GM21515 (cell line): ENCODE data around the gene NAV3.
A peak's percentile ranks its signal among the peaks of the same experiment; 100 is the strongest.

ENCODE experiments used
- ATAC-seq: cut with Tn5 transposase; IDR thresholded peaks from one replicate; pipeline ENCODE4 v1.9.1; 2021; ENCODE audit not compliant: unreplicated experiment

Gene NAV3

GRCh38 chr12:77845831-77846230, 15.1 kb downstream of the NAV3 start:
- no peak for ATAC-seq

DNA sequence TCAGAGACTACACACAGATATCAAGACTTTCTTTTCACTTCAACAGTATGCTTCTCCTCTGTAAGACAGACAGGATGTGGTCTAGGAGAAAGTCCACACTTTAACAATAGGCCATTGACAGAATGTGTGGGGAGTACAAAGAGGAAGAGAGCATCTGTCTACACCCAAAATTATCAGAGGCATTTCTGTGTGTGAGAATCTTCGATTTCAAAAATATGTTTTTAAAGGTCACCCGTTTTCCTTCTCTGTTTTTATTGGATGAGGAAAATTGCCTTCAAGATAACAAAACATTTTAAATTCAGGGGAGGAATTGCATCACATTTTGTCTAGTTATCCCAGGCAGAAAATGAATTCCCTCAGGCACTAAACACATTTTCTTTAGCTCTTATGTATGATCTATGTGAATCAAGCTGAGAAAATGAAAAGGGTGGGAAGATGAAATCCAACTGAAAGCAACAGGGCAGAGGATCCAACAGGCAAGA, 16.4 kb downstream of the NAV3 start:
- ATAC-seq: peak; percentile 99

- ATAC-seq: no peak
These were observed 17.2 kb downstream of the NAV3 start for GRCh38 chr12:77847680-77848431.

DNA sequence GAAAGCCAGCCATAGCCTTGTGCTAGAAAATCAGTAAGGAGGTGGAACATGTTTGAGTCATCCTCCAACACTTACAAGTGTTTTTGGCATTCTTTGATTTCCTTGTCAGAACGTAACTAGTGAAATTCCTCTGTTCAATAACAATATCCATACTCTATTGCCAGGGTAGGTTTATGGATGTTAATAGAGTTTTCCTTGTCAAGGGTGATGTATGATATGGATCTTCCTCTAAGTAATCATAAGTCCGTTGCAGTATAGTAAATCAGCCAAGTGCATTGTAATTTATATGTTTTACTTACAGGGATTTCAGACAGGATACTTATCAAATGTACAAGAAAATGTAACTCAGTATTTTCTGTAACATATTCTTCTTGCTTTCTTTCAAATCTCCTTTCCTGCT, 19.4 kb downstream of the NAV3 start:
- no peak for ATAC-seq

GRCh38 chr12:77850698-77851097, 20.0 kb downstream of the NAV3 start:
- ATAC-seq: no peak

- no peak for ATAC-seq
These were observed 24.9 kb downstream of the NAV3 start for GRCh38 chr12:77855548-77855947.

GRCh38 chr12:77861317-77861716, 30.6 kb downstream of the NAV3 start:
- no peak for ATAC-seq

DNA sequence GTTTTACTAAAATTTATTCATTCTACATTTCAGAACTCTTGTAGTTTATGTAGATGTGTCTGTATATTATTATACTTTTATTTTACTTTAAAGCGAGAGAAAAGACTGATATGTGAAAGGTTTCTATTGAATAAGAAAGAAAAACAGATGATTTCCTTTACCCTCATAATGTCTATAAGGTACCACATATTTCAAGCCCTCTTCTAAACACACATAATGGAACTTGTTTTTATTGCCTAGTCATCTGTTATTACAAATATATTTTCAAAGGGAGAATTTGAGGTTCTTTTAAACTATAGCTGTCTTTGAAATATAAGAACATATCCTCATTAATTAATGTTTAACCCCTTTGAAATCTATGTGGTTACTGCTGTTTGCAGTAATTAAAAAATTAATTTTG, 34.5 kb downstream of the NAV3 start:
- no peak for ATAC-seq

GRCh38 chr12:77878901-77879300, 48.2 kb downstream of the NAV3 start:
- ATAC-seq: no peak

DNA sequence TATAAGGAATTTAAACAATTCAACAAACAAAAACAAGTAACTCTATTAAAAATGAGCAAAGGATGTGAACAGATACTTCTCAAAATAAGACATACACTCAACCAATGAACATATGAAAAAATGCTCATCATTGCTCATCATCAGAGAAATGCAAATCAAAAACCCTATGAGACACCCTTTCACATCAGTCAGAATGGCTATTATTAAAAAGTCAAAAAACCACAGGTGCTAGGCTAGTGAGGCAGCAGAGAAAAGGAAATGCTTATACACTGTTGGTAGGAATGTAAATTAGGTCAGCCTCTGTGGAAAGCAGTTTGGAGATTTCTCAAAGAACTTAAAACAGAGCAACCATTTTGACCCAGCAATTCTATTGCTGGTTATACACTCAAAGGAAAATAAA, 52.0 kb downstream of the NAV3 start:
- no peak for ATAC-seq

DNA sequence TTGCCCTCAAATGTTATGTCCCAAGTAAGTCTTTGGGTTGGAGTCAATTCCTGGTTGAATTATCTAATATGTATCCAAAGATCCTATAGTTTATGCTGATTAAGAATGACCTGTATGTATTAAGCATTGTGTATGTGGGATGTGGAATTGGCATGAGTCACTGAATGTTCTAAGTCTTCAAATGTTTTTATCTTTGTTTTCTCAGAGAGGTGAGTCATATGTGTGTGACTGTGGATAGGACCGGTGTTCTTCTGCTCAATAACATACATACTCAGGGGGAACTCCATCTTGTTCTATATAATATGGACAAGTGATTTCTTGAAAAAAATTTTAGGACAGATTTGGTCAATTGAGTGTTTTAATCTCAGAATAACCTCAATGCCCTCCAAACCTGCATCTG, 57.9 kb downstream of the NAV3 start:
- ATAC-seq: no peak

GRCh38 chr12:77891518-77892147, 60.9 kb downstream of the NAV3 start:
- ATAC-seq: no peak

DNA sequence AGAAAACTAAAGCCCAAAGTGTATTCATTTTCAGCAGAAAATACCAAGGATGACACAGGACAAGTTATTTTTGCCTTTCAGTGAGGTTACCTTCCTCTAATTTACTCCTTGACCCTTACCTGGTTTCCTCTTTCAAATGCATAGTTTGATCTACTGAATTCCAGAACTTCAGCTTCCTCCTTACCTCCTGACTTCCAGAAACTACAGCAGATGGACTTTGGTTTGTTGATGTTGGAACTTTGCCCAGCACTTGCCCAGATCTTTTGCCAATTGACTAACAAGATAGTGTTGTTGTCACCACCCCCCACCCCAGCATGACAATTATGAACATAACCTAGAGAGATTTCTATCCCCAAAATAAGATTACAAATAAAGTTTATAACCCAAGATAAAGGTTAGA, 63.2 kb downstream of the NAV3 start:
- ATAC-seq: no peak

- ATAC-seq: no peak
These were observed 63.9 kb downstream of the NAV3 start for GRCh38 chr12:77894556-77894955.

DNA sequence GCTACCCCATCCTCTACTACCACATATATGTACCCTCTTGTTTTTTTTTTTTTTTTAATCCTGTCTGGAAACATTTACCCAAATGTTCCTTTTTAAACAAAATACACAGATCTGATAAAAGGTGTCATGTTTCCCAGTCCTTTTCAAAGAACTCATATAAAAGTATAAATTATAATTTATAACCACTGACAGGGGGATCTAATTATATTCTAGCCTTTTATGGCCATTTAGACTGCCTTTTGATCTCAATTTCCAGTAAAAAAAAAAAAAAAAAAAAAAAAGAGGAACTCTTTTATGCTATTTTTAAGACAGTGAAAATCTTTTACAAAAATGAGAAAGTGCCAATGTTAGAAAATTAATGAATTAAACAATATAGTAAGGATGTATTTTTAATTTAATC, 65.0 kb downstream of the NAV3 start:
- no peak for ATAC-seq

- no peak for ATAC-seq
These were observed 77.2 kb downstream of the NAV3 start for GRCh38 chr12:77907936-77908335.

- no peak for ATAC-seq
These were observed 83.4 kb downstream of the NAV3 start for GRCh38 chr12:77914081-77914488.

DNA sequence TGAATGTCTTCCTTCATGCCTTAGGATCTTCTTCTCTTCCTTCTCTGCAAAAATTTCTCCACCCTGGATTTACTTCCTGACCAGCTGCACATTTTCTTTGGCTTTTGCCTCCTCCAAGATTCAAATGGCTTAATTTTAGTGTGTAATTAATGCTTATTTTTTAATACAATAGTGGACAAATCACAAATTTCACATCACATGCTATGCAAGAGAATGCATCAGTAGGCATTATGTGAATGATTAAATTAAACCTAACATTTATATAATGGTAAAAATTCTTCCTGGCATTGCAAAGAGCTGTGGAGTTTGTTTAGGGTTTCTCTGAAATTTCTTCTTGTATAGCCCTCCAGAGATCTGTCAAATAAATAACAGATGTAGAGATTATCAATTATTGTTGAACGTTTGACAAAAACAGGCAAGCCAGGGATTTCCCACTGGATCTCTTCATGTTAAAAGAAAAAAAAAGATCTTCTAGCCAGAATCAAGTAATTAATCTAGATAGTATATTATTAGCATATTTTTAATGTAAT, 84.4 kb downstream of the NAV3 start:
- no peak for ATAC-seq

- no peak for ATAC-seq
These were observed 85.6 kb downstream of the NAV3 start for GRCh38 chr12:77916276-77916675.

DNA sequence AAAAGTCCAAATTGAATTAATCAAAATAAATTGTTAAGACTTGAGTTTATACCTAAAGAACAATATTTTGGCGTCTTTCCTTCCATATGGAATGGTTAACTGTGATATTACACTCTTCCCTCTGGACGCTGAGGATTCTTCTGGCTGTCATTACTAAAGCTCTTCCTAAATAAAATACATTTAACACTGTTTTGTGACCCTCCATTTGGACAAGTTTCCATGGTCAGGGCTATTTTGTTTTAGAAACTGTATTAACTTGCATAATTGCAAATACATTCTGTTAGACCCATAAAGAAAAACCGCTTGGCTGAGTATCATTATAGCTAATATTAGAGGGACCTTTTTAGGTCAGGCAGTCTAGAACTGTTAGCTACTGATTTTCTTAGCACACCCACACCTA, 87.4 kb downstream of the NAV3 start:
- ATAC-seq: no peak

GRCh38 chr12:77919450-77919849, 88.8 kb downstream of the NAV3 start:
- no peak for ATAC-seq

GRCh38 chr12:77923882-77924281, 93.2 kb downstream of the NAV3 start:
- no peak for ATAC-seq
